GM23338 (cell line): Measurements from ENCODE around the gene IL13.

Experiments used
- CREB1 ChIP-seq: fragments of 250-450 bp; sonication (Bioruptor Pico); IDR thresholded peaks from 2 replicates; pipeline ENCODE4 v1.5.0; 2020; ENCODE audit warnings: low read depth, mild to moderate bottlenecking, moderate library complexity
- CTCF ChIP-seq, 2 experiments: fragments of 200-600 bp in 1 of 2; sonication (generic) in 1 of 2; conservative IDR thresholded peaks; 2 replicates each; pipeline versions ENCODE4 v1.5.1 to v1.6.1; 2016 to 2017; ENCODE audit warnings: antibody characterized with exemption in 2 of 2, low read depth in 2 of 2, mild to moderate bottlenecking in 2 of 2, moderate library complexity in 1 of 2
- EZH2 ChIP-seq: fragments of 200-600 bp; sonication (generic); IDR thresholded peaks from one replicate; pipeline ENCODE4 v1.8.0; 2017; ENCODE audit warnings: antibody characterized with exemption, mild to moderate bottlenecking, low read depth; ENCODE audit not compliant: unreplicated experiment
- EZH2phosphoT487 ChIP-seq: fragments of 200-600 bp; sonication (generic); IDR thresholded peaks from one replicate; pipeline ENCODE4 v1.8.1; 2018; ENCODE audit warnings: antibody characterized with exemption; ENCODE audit not compliant: unreplicated experiment
- NANOG ChIP-seq: IDR thresholded peaks from 2 replicates; pipeline ENCODE4 v1.6.1; 2016; ENCODE audit warnings: antibody characterized with exemption, borderline replicate concordance
- POLR2AphosphoS5 ChIP-seq: IDR thresholded peaks from 2 replicates; pipeline ENCODE4 v1.6.1; 2016; ENCODE audit warnings: antibody characterized with exemption, low read depth
- REST ChIP-seq: IDR thresholded peaks from one replicate; pipeline ENCODE4 v1.6.1; 2018; ENCODE audit warnings: antibody characterized with exemption; ENCODE audit not compliant: unreplicated experiment
- TF ChIP-seq, protein P1 (sequence below): IDR thresholded peaks from 2 replicates; pipeline ENCODE4 v1.6.1; 2016; ENCODE audit warnings: antibody characterized with exemption

- TF ChIP-seq, protein P1, sequence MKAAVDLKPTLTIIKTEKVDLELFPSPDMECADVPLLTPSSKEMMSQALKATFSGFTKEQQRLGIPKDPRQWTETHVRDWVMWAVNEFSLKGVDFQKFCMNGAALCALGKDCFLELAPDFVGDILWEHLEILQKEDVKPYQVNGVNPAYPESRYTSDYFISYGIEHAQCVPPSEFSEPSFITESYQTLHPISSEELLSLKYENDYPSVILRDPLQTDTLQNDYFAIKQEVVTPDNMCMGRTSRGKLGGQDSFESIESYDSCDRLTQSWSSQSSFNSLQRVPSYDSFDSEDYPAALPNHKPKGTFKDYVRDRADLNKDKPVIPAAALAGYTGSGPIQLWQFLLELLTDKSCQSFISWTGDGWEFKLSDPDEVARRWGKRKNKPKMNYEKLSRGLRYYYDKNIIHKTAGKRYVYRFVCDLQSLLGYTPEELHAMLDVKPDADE = no peak
- no peak for TF ChIP-seq CTCF (conservative IDR thresholded peaks at IDR 0.05; ENCODE audit: low read depth in 2 of 2)
- no peak for TF ChIP-seq POLR2AphosphoS5
- TF ChIP-seq EZH2phosphoT487 = no peak
- TF ChIP-seq NANOG = no peak
- TF ChIP-seq EZH2 = no peak
- TF ChIP-seq CREB1 (CRISPR knock-in tag) = no peak
- TF ChIP-seq REST = no peak
Measured at GRCh38 chr5:132666310-132667123, 8.5 kb downstream of the IL13 start.
